ENCODE results near the gene E2F3. TPM values are rescaled to one million over a fixed set of nuclear protein-coding genes. Genes with fewer than 3 reads are reported as not detected.

The E2F3 gene
- total and polyA plus RNA-seq, 8 donors = 0.58 to 11.6 (median 3.3) TPM

- no peak overlapping the region for H3K4me3 ChIP-seq
- H3K27me3 ChIP-seq = no peaks in the 10 kb centered on the region
- intact Hi-C loops (cut with DNase I; ENCODE audit: low total_unique reads) = no loop called here
- H3K4me1 ChIP-seq = peaks cover 0 to 6% (median 0%) of the 10 kb centered on the region in 4 donors
- TF ChIP-seq POLR2A (IDR thresholded peaks at IDR 0.05) = no peak
- TF ChIP-seq POLR2AphosphoS5 (IDR thresholded peaks at IDR 0.05) = no peak
- TF ChIP-seq EP300 (IDR thresholded peaks at IDR 0.05) = no peak
- no peak for TF ChIP-seq CTCF (IDR thresholded peaks at IDR 0.05)
- no peak for DNase-seq
- H3K36me3 ChIP-seq = peaks cover 0 to 21% (median 15%) of the 10 kb centered on the region in 4 donors
- 95 to 98% (median 97%) methylated on average over 6 of the region's 6 CpGs for WGBS, 5 donors
- H3K9me3 ChIP-seq = no peaks in the 10 kb centered on the region
- no peak overlapping the region for H3K27ac ChIP-seq
These were observed 74.9 kb downstream of the E2F3 start for GRCh38 chr6:20476501-20477043.

- 86 to 100% (median 94%) methylated on average over 2 of the region's 2 CpGs for WGBS, 5 donors
- TF ChIP-seq CTCF (IDR thresholded peaks at IDR 0.05) = no peak
- TF ChIP-seq EP300 (IDR thresholded peaks at IDR 0.05) = no peak
- no peaks in the 10 kb centered on the region for H3K9me3 ChIP-seq
- H3K4me1 ChIP-seq = peaks cover 0 to 6% (median 0%) of the 10 kb centered on the region in 4 donors
- intact Hi-C loops (cut with DNase I; ENCODE audit: low total_unique reads) = no loop called here
- H3K27ac ChIP-seq = no peak overlapping the region
- no peak for DNase-seq
- H3K27me3 ChIP-seq = no peaks in the 10 kb centered on the region
- no peak overlapping the region for H3K4me3 ChIP-seq
- peaks cover 0 to 29% (median 17%) of the 10 kb centered on the region in 4 donors for H3K36me3 ChIP-seq
These were observed 75.8 kb downstream of the E2F3 start for GRCh38 chr6:20477485-20477884.

DNA sequence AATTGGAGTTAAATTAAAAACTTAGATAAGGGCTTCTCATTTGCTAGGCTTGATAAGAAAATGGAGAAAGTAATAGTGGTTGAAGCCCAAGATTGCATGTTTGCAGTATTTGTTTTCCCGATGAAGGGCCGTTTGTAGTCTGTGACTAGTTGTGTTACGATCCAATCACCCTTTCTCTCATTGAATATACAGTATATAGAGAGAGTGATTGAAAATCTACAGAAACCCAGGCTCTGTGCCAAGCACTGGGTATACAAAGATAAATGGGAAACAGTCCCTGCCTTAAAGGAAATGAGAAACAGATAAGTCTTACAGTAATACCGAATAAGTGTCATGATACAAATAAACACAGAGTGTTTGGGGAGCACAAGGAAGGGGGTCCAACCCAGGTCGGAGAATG, 77.4 kb downstream of the E2F3 start:
- 23 to 42% (median 31%) methylated on average over 5 of the region's 5 CpGs for WGBS, 5 donors
- H3K27ac ChIP-seq = no peak overlapping the region
- intact Hi-C loops (cut with DNase I; ENCODE audit: low total_unique reads) = no loop called here

GRCh38 chr6:20479526-20479925, 77.8 kb downstream of the E2F3 start:
- TF ChIP-seq CTCF (IDR thresholded peaks at IDR 0.05) = no peak
- TF ChIP-seq POLR2AphosphoS5 (IDR thresholded peaks at IDR 0.05) = no peak
- no peak for TF ChIP-seq EP300 (IDR thresholded peaks at IDR 0.05)
- no peak for TF ChIP-seq POLR2A (IDR thresholded peaks at IDR 0.05)
- DNase-seq = no peak
- Histone ChIP-seq H3K9me3 (no peaks in the 10 kb centered on the region), H3K4me1 (peaks cover 0 to 13% (median 0%) of the 10 kb centered on the region in 4 donors), H3K36me3 (peaks cover 0 to 35% (median 17%) of the 10 kb centered on the region in 4 donors), H3K27ac (no peak overlapping the region), H3K27me3 (no peaks in the 10 kb centered on the region), H3K4me3 (no peak overlapping the region)
- WGBS, 5 donors = 87 to 94% (median 89%) methylated on average over 5 to 9 of the region's 9 CpGs
- intact Hi-C loops (cut with DNase I; ENCODE audit: low total_unique reads) = no loop called here

More for the DNA sequence above, 77.4 kb downstream of the E2F3 start:
- DNase-seq = peak in 1 of 2 donors; percentile 25
- no peaks in the 10 kb centered on the region for H3K9me3 ChIP-seq
- TF ChIP-seq CTCF (IDR thresholded peaks at IDR 0.05) (no peak), POLR2A (IDR thresholded peaks at IDR 0.05) (no peak), EP300 (IDR thresholded peaks at IDR 0.05) (no peak), POLR2AphosphoS5 (IDR thresholded peaks at IDR 0.05) (no peak)
- no peaks in the 10 kb centered on the region for H3K27me3 ChIP-seq
- H3K4me1 ChIP-seq = peaks cover 0 to 13% (median 0%) of the 10 kb centered on the region in 4 donors
- no peak overlapping the region for H3K4me3 ChIP-seq
- peaks cover 0 to 33% (median 17%) of the 10 kb centered on the region in 4 donors for H3K36me3 ChIP-seq

Data from stomach (tissue), 9 donors.